Esophagus muscularis mucosa (tissue), 4 donors: Measurements from ENCODE around the gene NHEJ1.

Experiments used
- CTCF ChIP-seq, 3 experiments: fragments of 200-600 bp in 2 of 3; fragments of 450-650 bp in 1 of 3; sonication (generic) in 2 of 3; IDR thresholded peaks; one replicate each; pipeline ENCODE4 v1.5.1; 2017 to 2019; ENCODE audit warnings: antibody characterized with exemption in 3 of 3, mild to moderate bottlenecking in 2 of 3, moderate library complexity in 1 of 3
- EP300 ChIP-seq: sonication (generic); formaldehyde crosslinking; IDR thresholded peaks from one replicate; pipeline ENCODE4 v1.6.1; 2017; ENCODE audit warnings: antibody characterized with exemption
- POLR2A ChIP-seq: fragments of 450-650 bp; IDR thresholded peaks from one replicate; pipeline ENCODE4 v1.6.1; 2017; ENCODE audit warnings: antibody characterized with exemption, moderate library complexity, mild to moderate bottlenecking, low read depth
- POLR2AphosphoS5 ChIP-seq, 2 donors: sonication (generic); formaldehyde crosslinking; IDR thresholded peaks; one replicate each; pipeline ENCODE4 v1.6.1; 2017; ENCODE audit warnings: antibody characterized with exemption in 2 of 2

GRCh38 chr2:219158586-219158985 is 2.0 kb downstream of the NHEJ1 start:
- TF ChIP-seq CTCF (IDR thresholded peaks at IDR 0.05) (no peak), POLR2A (no peak), POLR2AphosphoS5 (IDR thresholded peaks at IDR 0.05) (no peak), EP300 (no peak)
